C4-2B (cell line): ENCODE data around the gene NOVA1.

ENCODE experiments used
- H3K27ac ChIP-seq: fragments of 450-650 bp; 2 replicates; pipeline ENCODE4 v1.5.1; 2017
- CTCF ChIP-seq: fragments of 450-650 bp; conservative IDR thresholded peaks from 2 replicates; pipeline ENCODE4 v1.5.1; 2017; ENCODE audit warnings: mild to moderate bottlenecking
- ZFX ChIP-seq: fragments of 450-650 bp; IDR thresholded peaks from 2 replicates; pipeline ENCODE4 v1.6.1; 2017

The NOVA1 gene

GRCh38 chr14:26621364-26621763 lies 23.5 kb upstream of the NOVA1 start:
- TF ChIP-seq CTCF, result no peak
- no peak for TF ChIP-seq ZFX
- no peak overlapping the region for H3K27ac ChIP-seq

GRCh38 chr14:26611259-26611658 lies 13.4 kb upstream of the NOVA1 start:
- TF ChIP-seq CTCF (no peak), ZFX (no peak)
- no peak overlapping the region for H3K27ac ChIP-seq

GRCh38 chr14:26606729-26607312 lies 9.0 kb upstream of the NOVA1 start:
- H3K27ac ChIP-seq, result no peak overlapping the region
- TF ChIP-seq CTCF (no peak), ZFX (no peak)

- TF ChIP-seq ZFX (no peak), CTCF (no peak)
- no peak overlapping the region for H3K27ac ChIP-seq
These were observed 7.8 kb upstream of the NOVA1 start for GRCh38 chr14:26605602-26606001.

- H3K27ac ChIP-seq, result no peak overlapping the region
- no peak for TF ChIP-seq CTCF
- TF ChIP-seq ZFX, result no peak
These were observed 5.1 kb upstream of the NOVA1 start for GRCh38 chr14:26602902-26603301.

GRCh38 chr14:26601856-26602255 lies 4.0 kb upstream of the NOVA1 start:
- TF ChIP-seq ZFX (no peak), CTCF (no peak)
- H3K27ac ChIP-seq, result no peak overlapping the region

GRCh38 chr14:26599291-26599690 lies 1.5 kb upstream of the NOVA1 start:
- TF ChIP-seq ZFX (no peak), CTCF (no peak)
- no peak overlapping the region for H3K27ac ChIP-seq
